Measurements from ENCODE around the gene WDR43. TPM values are rescaled to one million over a fixed set of nuclear protein-coding genes. Genes with fewer than 3 reads are reported as not detected.

Gene WDR43
- total RNA-seq, 1 donor from 2014 or later, result 66.9 TPM

- no peak for DNase-seq (ENCODE audit: extremely low spot score, unreplicated experiment)
- H3K4me3 Mint-ChIP-seq, result no peak overlapping the region
Observed at GRCh38 chr2:28929581-28929980, 35.1 kb downstream of the WDR43 start.

DNA sequence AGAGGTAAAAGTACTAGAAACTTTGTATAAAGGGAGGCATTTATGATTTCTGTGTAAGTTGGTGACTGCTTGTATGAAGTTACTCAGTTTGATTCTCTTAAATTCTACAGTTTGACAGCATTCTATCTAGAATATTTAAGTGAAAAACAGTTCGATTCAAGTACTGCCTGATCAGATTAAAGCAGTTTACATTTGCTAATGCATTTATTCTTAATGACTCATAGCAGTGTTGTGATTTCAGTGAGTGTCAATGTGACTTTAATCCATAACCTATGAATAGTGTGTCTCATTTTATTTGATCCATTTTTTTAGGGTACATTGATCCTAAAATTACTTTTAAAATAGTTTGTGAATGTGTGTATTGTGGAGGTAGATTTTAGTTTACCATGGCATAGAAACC, 35.7 kb downstream of the WDR43 start:
- no peaks in the 10 kb centered on the region for H3K4me1 Mint-ChIP-seq (ENCODE audit: unreplicated experiment)
- no peaks in the 10 kb centered on the region for H3K9me3 Mint-ChIP-seq
- no peak overlapping the region for H3K27ac Mint-ChIP-seq
- no peak for DNase-seq (ENCODE audit: extremely low spot score, unreplicated experiment)
- no peaks in the 10 kb centered on the region for H3K27me3 Mint-ChIP-seq
- no peak for TF ChIP-seq CTCF (conservative IDR thresholded peaks at IDR 0.05)
- H3K4me3 Mint-ChIP-seq, result no peak overlapping the region
- H3K36me3 Mint-ChIP-seq, result peaks cover 23% of the 10 kb centered on the region

More at GRCh38 chr2:28929581-28929980, 35.1 kb downstream of the WDR43 start:
- Mint-ChIP-seq H3K9me3 (no peaks in the 10 kb centered on the region), H3K27me3 (no peaks in the 10 kb centered on the region), H3K27ac (no peak overlapping the region), H3K4me1 (ENCODE audit: unreplicated experiment) (no peaks in the 10 kb centered on the region), H3K36me3 (peaks cover 24% of the 10 kb centered on the region)
- no peak for TF ChIP-seq CTCF (conservative IDR thresholded peaks at IDR 0.05)

- Mint-ChIP-seq H3K4me3 (no peak overlapping the region), H3K36me3 (peaks cover 30% of the 10 kb centered on the region), H3K27me3 (no peaks in the 10 kb centered on the region), H3K27ac (no peak overlapping the region), H3K4me1 (ENCODE audit: unreplicated experiment) (no peaks in the 10 kb centered on the region), H3K9me3 (no peaks in the 10 kb centered on the region)
- no peak for DNase-seq (ENCODE audit: extremely low spot score, unreplicated experiment)
- TF ChIP-seq CTCF (conservative IDR thresholded peaks at IDR 0.05), result no peak
Observed at GRCh38 chr2:28934769-28935168, 40.3 kb downstream of the WDR43 start.

DNA sequence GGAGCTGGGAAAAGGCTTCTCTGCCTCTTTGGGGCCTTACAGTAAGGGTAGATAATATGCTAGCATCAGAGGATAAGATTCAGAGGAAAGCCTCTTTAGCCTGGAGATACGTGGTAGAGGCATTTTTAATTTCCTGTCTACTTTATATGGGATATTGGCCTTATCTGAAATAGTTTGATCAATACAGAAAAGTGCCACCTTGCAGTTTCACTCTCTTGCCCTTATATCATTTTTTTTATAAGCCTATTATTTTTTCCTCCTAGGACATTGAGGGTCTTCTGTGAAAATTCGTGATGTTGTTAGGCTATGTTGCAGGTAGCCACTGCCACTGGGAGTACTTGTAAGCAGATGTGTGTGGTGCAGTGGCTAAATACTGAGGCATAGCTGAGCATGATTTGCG, 46.5 kb downstream of the WDR43 start:
- Mint-ChIP-seq H3K36me3 (peaks cover 60% of the 10 kb centered on the region), H3K4me1 (ENCODE audit: unreplicated experiment) (no peaks in the 10 kb centered on the region), H3K4me3 (no peak overlapping the region), H3K27me3 (no peaks in the 10 kb centered on the region), H3K9me3 (no peaks in the 10 kb centered on the region), H3K27ac (no peak overlapping the region)
- TF ChIP-seq CTCF (conservative IDR thresholded peaks at IDR 0.05), result no peak
- no peak for DNase-seq (ENCODE audit: extremely low spot score, unreplicated experiment)

GRCh38 chr2:28944535-28945248, 50.2 kb downstream of the WDR43 start:
- no peak for DNase-seq (ENCODE audit: extremely low spot score, unreplicated experiment)
- Mint-ChIP-seq H3K9me3 (peaks cover 6% of the 10 kb centered on the region), H3K27me3 (no peaks in the 10 kb centered on the region), H3K36me3 (peaks cover 65% of the 10 kb centered on the region), H3K4me1 (ENCODE audit: unreplicated experiment) (no peaks in the 10 kb centered on the region), H3K4me3 (no peak overlapping the region), H3K27ac (peak overlapping the region; percentile 52)
- TF ChIP-seq CTCF (conservative IDR thresholded peaks at IDR 0.05), result no peak
